Measurements from ENCODE around the gene ESPN.

ESPN gene

DNA sequence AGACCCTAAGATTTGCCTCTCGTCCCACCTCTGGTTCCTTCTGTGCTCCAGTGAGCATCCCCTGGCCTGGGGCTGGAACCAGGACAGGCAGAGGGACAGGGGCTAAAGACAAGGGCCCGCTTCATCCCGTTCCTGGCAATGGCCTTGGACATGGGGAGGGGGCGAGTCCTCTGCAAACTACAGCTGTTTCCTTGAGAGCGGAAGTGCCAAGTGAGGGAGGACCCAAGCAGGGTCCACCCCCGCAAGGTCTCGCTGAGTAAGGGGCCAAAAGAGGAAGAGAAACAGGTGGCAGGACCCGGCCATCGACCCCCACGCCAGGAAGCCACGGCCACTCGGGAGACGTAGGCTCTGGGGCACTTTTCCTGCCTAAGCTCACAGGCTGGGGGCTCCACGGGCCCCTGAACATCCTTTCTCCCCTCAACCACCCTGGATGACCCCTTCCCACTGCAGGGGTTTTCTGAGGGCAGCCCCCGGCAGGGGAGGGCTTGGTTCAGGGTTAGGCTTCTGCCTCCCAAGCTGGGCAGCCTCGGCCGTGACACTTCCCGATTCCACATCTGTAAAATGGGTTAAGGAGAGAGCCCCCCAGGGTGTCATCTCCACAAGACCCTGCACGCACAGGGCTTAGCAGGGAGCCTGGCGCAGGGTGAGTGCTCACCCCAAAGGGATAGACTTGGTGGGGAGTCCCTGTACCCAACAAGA is 84.8 kb downstream of the ESPN start:
- H3K9me3 ChIP-seq (ENCODE audit: control insufficient read depth, insufficient read depth, low read length): no peaks in the 10 kb centered on the region
- H3K36me3 ChIP-seq (ENCODE audit: insufficient read depth, low read length): no peaks in the 10 kb centered on the region
- H3K9ac ChIP-seq (ENCODE audit: low read depth, low read length): no peak overlapping the region
- H3K4me1 ChIP-seq (ENCODE audit: insufficient read depth, low read length): no peaks in the 10 kb centered on the region; the same call in 1 of the 2 replicates

DNA sequence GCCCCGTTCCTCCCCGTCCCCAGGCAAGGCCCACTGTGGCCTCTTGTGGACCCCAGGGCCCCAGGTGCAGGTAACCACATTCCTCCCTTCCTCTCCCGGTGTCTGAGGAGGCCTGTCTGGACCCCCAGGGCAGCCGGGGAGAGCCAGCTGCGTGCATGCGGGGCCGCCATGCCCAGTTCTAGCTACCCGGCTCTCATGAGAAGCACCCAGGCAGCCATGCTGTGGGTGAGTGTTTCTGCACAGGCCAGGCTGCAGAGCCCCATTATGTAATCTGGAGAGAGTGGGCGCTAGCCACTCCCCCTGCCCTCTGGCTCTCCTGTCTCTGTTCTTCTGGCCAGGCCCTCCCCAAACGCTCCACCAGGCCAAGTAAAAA is 85.3 kb downstream of the ESPN start:
- Histone ChIP-seq H3K9me3 (ENCODE audit: control insufficient read depth, insufficient read depth, low read length) (no peaks in the 10 kb centered on the region), H3K9ac (ENCODE audit: low read depth, low read length) (no peak overlapping the region), H3K36me3 (ENCODE audit: insufficient read depth, low read length) (no peaks in the 10 kb centered on the region), H3K4me1 (ENCODE audit: insufficient read depth, low read length) (no peaks in the 10 kb centered on the region; the same call in 1 of the 2 replicates)

DNA sequence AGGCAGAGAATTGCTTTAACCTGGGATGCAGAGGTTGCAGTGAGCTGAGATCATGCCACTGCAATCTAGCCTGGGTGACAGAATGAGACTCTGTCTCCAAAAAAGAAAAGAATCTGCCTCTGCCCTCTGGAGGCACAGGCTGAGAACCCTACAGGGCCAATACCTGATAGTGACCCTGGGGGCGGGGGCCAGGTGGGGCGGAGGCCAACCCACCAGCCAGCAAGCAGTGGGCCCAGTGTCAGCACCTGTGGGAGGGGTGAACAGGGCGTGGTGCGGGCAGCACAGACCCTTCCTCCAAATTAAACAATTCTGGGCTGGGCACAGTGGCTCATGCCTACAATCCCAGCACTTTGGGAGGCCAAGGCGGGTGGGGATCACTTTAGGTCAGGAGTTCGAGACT is 85.9 kb downstream of the ESPN start:
- no peaks in the 10 kb centered on the region for H3K36me3 ChIP-seq (ENCODE audit: insufficient read depth, low read length)
- H3K4me1 ChIP-seq (ENCODE audit: insufficient read depth, low read length): no peaks in the 10 kb centered on the region; the same call in 1 of the 2 replicates
- H3K9ac ChIP-seq (ENCODE audit: low read depth, low read length): no peak overlapping the region
- H3K9me3 ChIP-seq (ENCODE audit: control insufficient read depth, insufficient read depth, low read length): no peaks in the 10 kb centered on the region
